Smooth muscle cell (in vitro differentiated cells): Measurements from ENCODE around the gene CHD3. TPM values are rescaled to one million over a fixed set of nuclear protein-coding genes. Genes with fewer than 3 reads are reported as not detected.
A peak's percentile ranks its signal among the peaks of the same experiment; 100 is the strongest.

Experiments
- DNase-seq: peaks from one replicate; lab custom pipeline; 2025; ENCODE audit not compliant: unreplicated experiment; lab: John Stamatoyannopoulos, UW
- H2AFZ ChIP-seq: fragments of 200-600 bp; sonication (generic); 2 replicates; pipeline ENCODE4 v1.6.0; 2016; ENCODE audit warnings: antibody characterized with exemption, low read depth, mild to moderate bottlenecking
- H3F3A ChIP-seq: fragments of 200-600 bp; sonication (generic); 2 replicates; pipeline ENCODE4 v1.6.0; 2017; ENCODE audit warnings: antibody characterized with exemption, low read depth
- H3K27ac ChIP-seq: fragments of 200-600 bp; sonication (generic); 2 replicates; pipeline ENCODE4 v1.5.1; 2016; ENCODE audit warnings: low read depth, mild to moderate bottlenecking
- H3K27me3 ChIP-seq: fragments of 200-600 bp; sonication (generic); 2 replicates; pipeline ENCODE4 v1.6.1; 2016; ENCODE audit warnings: low read depth, mild to moderate bottlenecking
- H3K36me3 ChIP-seq: fragments of 200-600 bp; sonication (generic); 2 replicates; pipeline ENCODE4 v1.5.1; 2016; ENCODE audit warnings: low read depth
- H3K4me1 ChIP-seq: fragments of 200-600 bp; sonication (generic); 2 replicates; pipeline ENCODE4 v1.5.1; 2016; ENCODE audit warnings: low read depth
- H3K4me2 ChIP-seq: fragments of 200-600 bp; sonication (generic); 2 replicates; pipeline ENCODE4 v1.6.0; 2016; ENCODE audit warnings: mild to moderate bottlenecking
- H3K4me3 ChIP-seq: fragments of 200-600 bp; sonication (generic); 2 replicates; pipeline ENCODE4 v1.5.1; 2016; ENCODE audit warnings: mild to moderate bottlenecking
- H3K79me2 ChIP-seq: fragments of 200-600 bp; sonication (generic); 2 replicates; pipeline ENCODE4 v1.6.0; 2016; ENCODE audit warnings: low read depth, mild to moderate bottlenecking
- H3K9ac ChIP-seq: fragments of 200-600 bp; sonication (generic); 2 replicates; pipeline ENCODE4 v1.6.0; 2016; ENCODE audit warnings: low read depth
- H3K9me3 ChIP-seq: fragments of 200-600 bp; sonication (generic); replicated peaks from 2 replicates; pipeline ENCODE4 v1.5.1; 2016; ENCODE audit warnings: low read depth
- H4K20me1 ChIP-seq: fragments of 200-600 bp; sonication (generic); 2 replicates; pipeline ENCODE4 v1.6.0; 2016; ENCODE audit warnings: low read depth
- WGBS: methylation state at CpG from one replicate; pipeline ENCODE4 v1.1.7; 2016; ENCODE audit warnings: low lambda C conversion rate; 5-methylcytosine and 5-hydroxymethylcytosine counted together
- polyA plus RNA-seq: library from polyadenylated mRNA; unstranded; fragments of >200 nt; fragmentation: Nextera tagmentation; extraction: Ambion mirVana; gene quantifications from 2 replicates; pipeline ENCODE4 v1.2.1, GENCODE V29; 2016
- total RNA-seq: library from RNA; depleted of rRNA; stranded (reverse); fragments of >200 nt; gene quantifications from 2 replicates; pipeline ENCODE4 v1.2.3, GENCODE V29; 2014
- TF ChIP-seq, protein P1 (sequence below): fragments of 200-600 bp; sonication (generic); IDR thresholded peaks from 2 replicates; pipeline ENCODE4 v1.5.1; 2017; ENCODE audit warnings: borderline replicate concordance, mild to moderate bottlenecking, antibody characterized with exemption; ENCODE audit not compliant: insufficient read depth, poor library complexity, severe bottlenecking

Gene CHD3
- total and polyA plus RNA-seq, 2 experiments from 2014 or later = 16.3 to 34.9 TPM

DNA sequence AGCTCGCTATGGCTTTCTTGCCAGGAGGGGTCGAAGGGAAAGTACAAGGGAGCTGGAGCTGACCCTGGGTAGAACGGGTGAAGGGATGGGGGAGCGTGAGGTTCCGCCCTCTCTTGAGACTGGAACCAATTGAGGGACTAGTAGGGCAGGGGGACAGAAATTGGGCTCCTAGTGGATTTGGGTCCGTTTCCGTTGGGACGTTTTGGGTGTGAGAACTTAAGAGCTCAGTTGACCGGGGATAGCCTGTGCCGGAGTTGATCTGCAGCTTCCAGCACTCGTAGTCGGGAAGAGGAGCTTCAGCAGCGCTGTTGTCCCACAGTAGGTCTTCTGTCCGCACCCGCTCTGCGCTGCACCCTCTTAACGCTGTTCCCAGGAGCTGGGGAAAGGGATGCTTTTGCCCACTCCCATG is 43.9 kb downstream of the CHD3 start:
- H3K4me1 ChIP-seq = peaks cover 21% of the 10 kb centered on the region

DNA sequence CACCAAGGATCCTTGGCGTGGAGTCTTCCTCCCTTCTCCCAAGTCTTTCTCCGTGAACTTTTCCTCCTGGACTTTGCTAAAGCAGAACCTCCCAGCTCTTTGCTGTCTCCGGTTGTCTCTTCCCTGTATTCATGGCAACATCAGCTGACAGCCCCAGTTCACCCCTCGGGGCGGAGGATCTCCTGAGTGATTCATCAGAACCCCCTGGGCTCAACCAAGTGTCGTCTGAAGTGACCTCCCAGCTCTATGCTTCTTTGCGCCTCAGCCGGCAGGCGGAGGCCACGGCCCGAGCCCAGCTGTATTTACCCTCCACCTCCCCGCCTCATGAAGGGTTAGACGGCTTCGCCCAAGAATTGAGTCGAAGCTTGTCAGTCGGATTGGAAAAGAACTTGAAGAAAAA is 44.4 kb downstream of the CHD3 start:
- Histone ChIP-seq H3K36me3 (no peaks in the 10 kb centered on the region), H3K9me3 (no peaks in the 10 kb centered on the region), H3K79me2 (peaks cover 20% of the 10 kb centered on the region), H3K4me1 (peaks cover 21% of the 10 kb centered on the region), H3K27me3 (no peaks in the 10 kb centered on the region), H2AFZ (peak overlapping the region; percentile 94), H3K4me2 (peak overlapping the region; percentile 98), H3K27ac (peak overlapping the region; percentile 85), H3F3A (no peaks in the 10 kb centered on the region), H3K9ac (peak overlapping the region; percentile 98), H4K20me1 (peaks cover 17% of the 10 kb centered on the region), H3K4me3 (peak overlapping the region; percentile 94)
- TF ChIP-seq, protein P1, sequence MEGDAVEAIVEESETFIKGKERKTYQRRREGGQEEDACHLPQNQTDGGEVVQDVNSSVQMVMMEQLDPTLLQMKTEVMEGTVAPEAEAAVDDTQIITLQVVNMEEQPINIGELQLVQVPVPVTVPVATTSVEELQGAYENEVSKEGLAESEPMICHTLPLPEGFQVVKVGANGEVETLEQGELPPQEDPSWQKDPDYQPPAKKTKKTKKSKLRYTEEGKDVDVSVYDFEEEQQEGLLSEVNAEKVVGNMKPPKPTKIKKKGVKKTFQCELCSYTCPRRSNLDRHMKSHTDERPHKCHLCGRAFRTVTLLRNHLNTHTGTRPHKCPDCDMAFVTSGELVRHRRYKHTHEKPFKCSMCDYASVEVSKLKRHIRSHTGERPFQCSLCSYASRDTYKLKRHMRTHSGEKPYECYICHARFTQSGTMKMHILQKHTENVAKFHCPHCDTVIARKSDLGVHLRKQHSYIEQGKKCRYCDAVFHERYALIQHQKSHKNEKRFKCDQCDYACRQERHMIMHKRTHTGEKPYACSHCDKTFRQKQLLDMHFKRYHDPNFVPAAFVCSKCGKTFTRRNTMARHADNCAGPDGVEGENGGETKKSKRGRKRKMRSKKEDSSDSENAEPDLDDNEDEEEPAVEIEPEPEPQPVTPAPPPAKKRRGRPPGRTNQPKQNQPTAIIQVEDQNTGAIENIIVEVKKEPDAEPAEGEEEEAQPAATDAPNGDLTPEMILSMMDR = no peak
- DNase-seq = peak; percentile 38
- 9% methylated on average over 16 of the region's 16 CpGs for WGBS

More for the DNA sequence above, 43.9 kb downstream of the CHD3 start:
- Histone ChIP-seq H4K20me1 (peaks cover 17% of the 10 kb centered on the region), H3K79me2 (peaks cover 20% of the 10 kb centered on the region), H3K27me3 (no peaks in the 10 kb centered on the region), H2AFZ (peak overlapping the region; percentile 94), H3K27ac (peak overlapping the region; percentile 85), H3K4me3 (peak overlapping the region; percentile 94), H3K36me3 (no peaks in the 10 kb centered on the region), H3F3A (no peaks in the 10 kb centered on the region), H3K4me2 (peak overlapping the region; percentile 98), H3K9me3 (no peaks in the 10 kb centered on the region), H3K9ac (peak overlapping the region; percentile 98)
- TF ChIP-seq, protein P1 = no peak
- no peak for DNase-seq
- WGBS = under 1% methylated on average over 17 of the region's 17 CpGs

- Histone ChIP-seq H3K79me2 (peaks cover 20% of the 10 kb centered on the region), H3K4me2 (no peak overlapping the region), H3K36me3 (peaks cover 13% of the 10 kb centered on the region), H3K9me3 (no peaks in the 10 kb centered on the region), H4K20me1 (peaks cover 17% of the 10 kb centered on the region), H3K9ac (no peak overlapping the region), H3K27ac (no peak overlapping the region), H2AFZ (no peak overlapping the region), H3K4me3 (no peak overlapping the region), H3F3A (no peaks in the 10 kb centered on the region), H3K4me1 (peaks cover 10% of the 10 kb centered on the region), H3K27me3 (no peaks in the 10 kb centered on the region)
- DNase-seq = no peak
- TF ChIP-seq, protein P1 = no peak
These were observed 47.3 kb downstream of the CHD3 start for GRCh38 chr17:7935859-7936258.

DNA sequence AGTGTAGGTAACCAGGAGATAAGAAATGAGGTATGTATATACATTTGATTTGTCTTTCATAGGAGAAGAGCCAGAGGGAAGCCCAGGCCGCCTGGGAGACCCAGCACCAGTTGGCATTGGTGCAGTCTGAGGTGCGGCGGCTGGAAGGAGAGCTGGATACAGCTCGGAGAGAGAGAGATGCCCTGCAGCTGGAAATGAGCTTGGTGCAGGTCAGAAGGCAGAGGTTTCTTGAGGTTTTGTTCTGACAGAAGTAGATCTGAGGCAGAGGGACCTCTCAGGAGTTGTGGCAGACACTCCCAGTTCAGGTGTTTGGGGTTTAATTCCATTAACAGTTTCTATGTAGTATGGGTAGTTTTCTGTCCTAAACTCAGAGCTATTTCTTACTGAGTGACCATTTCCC is 51.4 kb downstream of the CHD3 start:
- whole genome bisulfite sequencing = 96% methylated on average over 4 of the region's 4 CpGs
- Histone ChIP-seq H4K20me1 (no peaks in the 10 kb centered on the region), H3K9me3 (no peaks in the 10 kb centered on the region)

More for the DNA sequence above, 51.4 kb downstream of the CHD3 start:
- H3K27me3 ChIP-seq = no peaks in the 10 kb centered on the region
- H3K9ac ChIP-seq = no peak overlapping the region
- H3K4me2 ChIP-seq = no peak overlapping the region
- TF ChIP-seq, protein P1 = no peak
- H3F3A ChIP-seq = no peaks in the 10 kb centered on the region
- H3K4me1 ChIP-seq = no peaks in the 10 kb centered on the region
- H3K27ac ChIP-seq = no peak overlapping the region
- DNase-seq = no peak
- H2AFZ ChIP-seq = no peak overlapping the region
- peaks cover 18% of the 10 kb centered on the region for H3K36me3 ChIP-seq
- H3K4me3 ChIP-seq = no peak overlapping the region
- no peaks in the 10 kb centered on the region for H3K79me2 ChIP-seq
